ENCODE data around the gene DCC. TPM values are rescaled to one million over a fixed set of nuclear protein-coding genes. Genes with fewer than 3 reads are reported as not detected.

DCC gene
- total RNA-seq, 6 donors from 2014 or later = 0.33 to 3.5 (median 1.0) TPM

DNA sequence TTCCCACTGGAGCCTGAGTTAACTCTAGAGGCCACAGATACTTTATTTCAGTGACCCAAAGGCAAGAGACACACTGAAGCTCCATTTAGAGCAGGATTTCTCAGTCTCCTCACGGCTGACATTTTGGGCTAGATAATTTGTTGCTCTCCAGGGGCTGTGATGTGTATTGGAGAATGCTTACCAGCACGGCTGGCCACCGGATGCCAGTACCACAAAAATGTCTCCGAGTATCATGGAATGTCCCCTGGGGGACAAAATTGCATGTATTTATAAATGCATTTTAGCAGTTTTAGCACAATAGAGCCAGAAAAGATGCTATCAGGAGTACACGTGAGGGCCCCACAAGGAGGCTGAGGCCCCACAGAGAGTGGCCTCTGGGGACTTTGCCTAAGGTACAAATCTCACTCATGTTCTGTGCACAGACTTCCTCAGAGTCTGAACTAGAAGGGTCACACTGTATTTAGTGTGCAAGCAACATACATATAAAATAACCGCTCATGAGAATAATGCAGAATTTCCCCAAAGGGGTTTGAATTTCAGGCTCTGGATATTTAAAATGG is 20.5 kb upstream of the DCC start:
- H3K9me3 ChIP-seq = no peaks in the 10 kb centered on the region
- no peaks in the 10 kb centered on the region for H3K36me3 ChIP-seq
- no peaks in the 10 kb centered on the region for H3K27me3 ChIP-seq
- no peak overlapping the region for H3K27ac ChIP-seq
- H3K4me1 ChIP-seq = no peaks in the 10 kb centered on the region
- 74 to 83% methylated on average over 6 of the region's 6 CpGs for WGBS, 2 donors
- DNase-seq (no peak), ATAC-seq (ENCODE audit: low FRiP score in 2 of 2) (no peak)
- TF ChIP-seq, protein P1, sequence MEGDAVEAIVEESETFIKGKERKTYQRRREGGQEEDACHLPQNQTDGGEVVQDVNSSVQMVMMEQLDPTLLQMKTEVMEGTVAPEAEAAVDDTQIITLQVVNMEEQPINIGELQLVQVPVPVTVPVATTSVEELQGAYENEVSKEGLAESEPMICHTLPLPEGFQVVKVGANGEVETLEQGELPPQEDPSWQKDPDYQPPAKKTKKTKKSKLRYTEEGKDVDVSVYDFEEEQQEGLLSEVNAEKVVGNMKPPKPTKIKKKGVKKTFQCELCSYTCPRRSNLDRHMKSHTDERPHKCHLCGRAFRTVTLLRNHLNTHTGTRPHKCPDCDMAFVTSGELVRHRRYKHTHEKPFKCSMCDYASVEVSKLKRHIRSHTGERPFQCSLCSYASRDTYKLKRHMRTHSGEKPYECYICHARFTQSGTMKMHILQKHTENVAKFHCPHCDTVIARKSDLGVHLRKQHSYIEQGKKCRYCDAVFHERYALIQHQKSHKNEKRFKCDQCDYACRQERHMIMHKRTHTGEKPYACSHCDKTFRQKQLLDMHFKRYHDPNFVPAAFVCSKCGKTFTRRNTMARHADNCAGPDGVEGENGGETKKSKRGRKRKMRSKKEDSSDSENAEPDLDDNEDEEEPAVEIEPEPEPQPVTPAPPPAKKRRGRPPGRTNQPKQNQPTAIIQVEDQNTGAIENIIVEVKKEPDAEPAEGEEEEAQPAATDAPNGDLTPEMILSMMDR (IDR thresholded peaks at IDR 0.05) = no peak
- no peak for TF ChIP-seq EP300 (IDR thresholded peaks at IDR 0.05)
- H3K4me3 ChIP-seq = no peak overlapping the region

DNA sequence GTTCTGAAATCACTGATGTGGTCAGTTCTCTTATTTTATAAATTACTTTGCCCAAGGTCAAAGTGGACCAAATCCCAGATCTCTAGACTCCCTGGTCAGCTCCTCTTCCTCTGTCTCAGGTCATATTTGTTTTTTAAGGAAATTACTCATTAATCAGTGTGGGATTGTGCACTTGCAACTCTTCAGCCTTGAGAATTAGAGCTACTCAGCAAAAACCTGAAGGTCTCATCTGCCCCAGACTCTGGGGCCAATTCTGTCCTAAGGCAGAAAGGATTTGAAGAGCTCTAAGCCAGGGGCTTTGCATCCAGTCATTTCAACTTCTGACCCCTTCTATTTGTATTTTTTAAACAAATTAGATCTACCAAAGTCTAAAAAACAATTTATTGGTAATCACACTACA is 17.7 kb upstream of the DCC start:
- Histone ChIP-seq H3K36me3 (no peaks in the 10 kb centered on the region), H3K4me1 (no peaks in the 10 kb centered on the region), H3K27me3 (no peaks in the 10 kb centered on the region), H3K4me3 (no peak overlapping the region), H3K27ac (no peak overlapping the region), H3K9me3 (no peaks in the 10 kb centered on the region)
- DNase-seq (no peak), ATAC-seq (ENCODE audit: low FRiP score in 2 of 2) (no peak)
- TF ChIP-seq POLR2A (IDR thresholded peaks at IDR 0.05) (no peak), POLR2AphosphoS5 (IDR thresholded peaks at IDR 0.05) (no peak), EP300 (IDR thresholded peaks at IDR 0.05) (no peak)
- TF ChIP-seq, protein P1 (IDR thresholded peaks at IDR 0.05) = no peak

DNA sequence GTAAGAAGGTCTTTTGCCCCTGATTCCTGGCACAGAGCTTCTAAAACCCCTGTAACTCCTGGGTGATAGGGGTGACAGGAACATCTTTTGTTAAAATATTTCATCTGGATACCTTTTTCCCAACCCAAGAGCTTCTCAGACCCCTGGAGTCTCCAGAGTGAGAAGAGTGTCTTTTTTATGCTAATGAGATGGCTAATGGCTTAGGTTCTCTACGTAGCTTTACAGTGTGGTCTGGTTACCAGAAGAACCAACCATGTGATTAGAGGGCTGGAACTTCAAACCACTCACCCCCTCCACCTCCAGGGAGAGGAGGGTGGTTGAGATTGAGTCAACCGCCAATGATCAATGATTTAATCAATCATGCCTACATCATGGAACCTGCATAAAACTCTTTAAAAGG is 16.2 kb upstream of the DCC start:
- H3K27me3 ChIP-seq = no peaks in the 10 kb centered on the region
- 36 to 56% methylated on average over 2 of the region's 2 CpGs for WGBS, 2 donors
- no peaks in the 10 kb centered on the region for H3K36me3 ChIP-seq
- no peak for ATAC-seq (ENCODE audit: low FRiP score in 2 of 2)
- H3K9me3 ChIP-seq = no peaks in the 10 kb centered on the region
- DNase-seq = no peak
- no peak overlapping the region for H3K4me3 ChIP-seq
- no peaks in the 10 kb centered on the region for H3K4me1 ChIP-seq
- H3K27ac ChIP-seq = no peak overlapping the region
- no peak for TF ChIP-seq POLR2AphosphoS5 (IDR thresholded peaks at IDR 0.05)
- TF ChIP-seq, protein P1 (IDR thresholded peaks at IDR 0.05) = no peak
- TF ChIP-seq POLR2A (IDR thresholded peaks at IDR 0.05) = no peak
- TF ChIP-seq EP300 (IDR thresholded peaks at IDR 0.05) = no peak

DNA sequence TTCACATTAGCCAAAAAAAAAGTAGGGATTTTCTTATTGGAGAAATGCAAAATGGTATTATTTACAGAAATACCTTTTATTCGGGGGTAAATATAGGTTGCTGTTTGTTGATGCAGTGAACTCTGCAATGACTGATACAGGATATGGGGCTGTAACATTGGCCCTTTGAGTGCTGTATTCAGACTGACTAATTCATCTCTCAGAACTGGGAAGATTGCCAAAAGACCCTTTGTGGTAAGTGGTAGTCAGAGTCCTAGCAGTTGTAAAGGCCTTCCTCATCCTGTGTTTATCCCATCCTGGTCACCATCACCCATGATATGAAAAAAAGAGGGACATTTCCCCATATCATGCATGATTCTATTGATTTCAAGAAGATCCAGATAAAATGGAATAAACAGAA is 14.0 kb upstream of the DCC start:
- Histone ChIP-seq H3K27ac (no peak overlapping the region), H3K9me3 (no peaks in the 10 kb centered on the region), H3K36me3 (no peaks in the 10 kb centered on the region), H3K4me1 (no peaks in the 10 kb centered on the region), H3K4me3 (no peak overlapping the region), H3K27me3 (no peaks in the 10 kb centered on the region)
- ATAC-seq (ENCODE audit: low FRiP score in 2 of 2) (no peak), DNase-seq (no peak)
- TF ChIP-seq EP300 (IDR thresholded peaks at IDR 0.05) (no peak), POLR2A (IDR thresholded peaks at IDR 0.05) (no peak), POLR2AphosphoS5 (IDR thresholded peaks at IDR 0.05) (no peak)
- TF ChIP-seq, protein P1 (IDR thresholded peaks at IDR 0.05) = no peak
- 70 to 73% methylated on average over 1 of the region's 1 CpG for WGBS, 2 donors

DNA sequence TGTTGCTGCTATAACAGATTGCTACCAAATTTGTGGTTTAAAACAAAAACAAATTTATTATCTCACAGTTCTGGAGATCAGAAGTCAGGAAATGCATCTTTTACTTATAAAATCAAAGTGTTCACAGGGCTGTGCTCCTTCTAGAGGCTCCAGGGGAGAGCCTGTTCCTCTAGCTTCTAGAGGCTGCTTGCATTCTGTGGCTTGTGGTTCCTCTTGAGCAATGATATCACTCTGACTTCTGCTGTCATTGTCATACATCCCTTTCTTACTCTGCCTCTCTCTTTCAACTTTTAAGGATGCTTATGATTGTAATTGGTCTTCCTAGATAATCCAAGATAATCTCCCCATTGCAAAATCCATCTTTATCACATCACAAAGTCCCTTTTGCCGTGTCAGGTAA is 6.1 kb upstream of the DCC start:
- Histone ChIP-seq H3K4me1 (no peaks in the 10 kb centered on the region), H3K27ac (no peak overlapping the region), H3K36me3 (no peaks in the 10 kb centered on the region), H3K27me3 (no peaks in the 10 kb centered on the region), H3K9me3 (no peaks in the 10 kb centered on the region), H3K4me3 (no peak overlapping the region)
- DNase-seq (no peak), ATAC-seq (ENCODE audit: low FRiP score in 2 of 2) (no peak)
- TF ChIP-seq POLR2AphosphoS5 (IDR thresholded peaks at IDR 0.05) (no peak), EP300 (IDR thresholded peaks at IDR 0.05) (no peak), POLR2A (IDR thresholded peaks at IDR 0.05) (no peak)
- TF ChIP-seq, protein P1 (IDR thresholded peaks at IDR 0.05) = no peak
- WGBS, 2 donors = 74 to 85% methylated on average over 1 of the region's 1 CpG

All from upper lobe of left lung (tissue), 6 donors.